ENCODE results near the gene HAUS3.

DNA sequence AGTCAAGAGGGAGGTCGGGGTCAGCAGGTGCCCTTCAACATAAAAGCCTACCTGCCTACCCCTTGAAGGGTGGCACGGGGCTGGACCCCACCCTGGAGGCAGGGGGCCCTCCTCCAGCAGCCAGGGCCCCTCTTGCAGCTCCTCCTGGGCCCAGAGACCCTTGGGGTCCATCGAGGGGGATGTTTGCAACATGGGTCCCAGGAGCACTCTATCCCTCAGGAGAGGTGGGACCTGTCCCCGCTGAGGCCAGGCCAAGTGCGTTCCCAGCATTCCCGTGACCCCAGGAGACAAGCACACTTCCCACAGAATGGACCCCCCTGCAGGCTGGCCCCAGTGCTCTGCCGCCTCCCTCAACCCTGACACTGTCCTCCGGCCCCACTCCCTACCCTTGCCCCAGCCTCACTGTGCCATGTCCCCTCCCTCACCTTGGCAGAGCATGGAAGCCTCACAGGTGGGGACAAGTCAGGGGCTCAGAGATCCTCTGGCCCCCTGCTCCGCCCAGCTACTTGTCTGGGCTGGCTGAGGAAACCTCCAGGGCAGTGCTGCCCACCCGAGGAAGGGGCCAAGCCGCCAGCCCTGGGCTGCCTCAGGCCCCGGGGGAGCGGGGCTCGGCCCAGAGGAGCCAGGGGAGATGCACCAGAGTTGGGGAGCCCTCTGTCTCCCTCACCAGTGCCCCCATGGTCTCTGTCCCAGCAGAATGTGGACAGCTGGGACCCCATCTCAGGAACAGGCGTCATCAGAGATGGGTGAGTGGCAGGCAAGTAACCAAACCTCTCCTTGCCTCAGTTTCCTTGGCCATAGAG is 17.8 kb upstream of the HAUS3 start:
- TF ChIP-seq, protein P1, sequence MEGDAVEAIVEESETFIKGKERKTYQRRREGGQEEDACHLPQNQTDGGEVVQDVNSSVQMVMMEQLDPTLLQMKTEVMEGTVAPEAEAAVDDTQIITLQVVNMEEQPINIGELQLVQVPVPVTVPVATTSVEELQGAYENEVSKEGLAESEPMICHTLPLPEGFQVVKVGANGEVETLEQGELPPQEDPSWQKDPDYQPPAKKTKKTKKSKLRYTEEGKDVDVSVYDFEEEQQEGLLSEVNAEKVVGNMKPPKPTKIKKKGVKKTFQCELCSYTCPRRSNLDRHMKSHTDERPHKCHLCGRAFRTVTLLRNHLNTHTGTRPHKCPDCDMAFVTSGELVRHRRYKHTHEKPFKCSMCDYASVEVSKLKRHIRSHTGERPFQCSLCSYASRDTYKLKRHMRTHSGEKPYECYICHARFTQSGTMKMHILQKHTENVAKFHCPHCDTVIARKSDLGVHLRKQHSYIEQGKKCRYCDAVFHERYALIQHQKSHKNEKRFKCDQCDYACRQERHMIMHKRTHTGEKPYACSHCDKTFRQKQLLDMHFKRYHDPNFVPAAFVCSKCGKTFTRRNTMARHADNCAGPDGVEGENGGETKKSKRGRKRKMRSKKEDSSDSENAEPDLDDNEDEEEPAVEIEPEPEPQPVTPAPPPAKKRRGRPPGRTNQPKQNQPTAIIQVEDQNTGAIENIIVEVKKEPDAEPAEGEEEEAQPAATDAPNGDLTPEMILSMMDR (IDR thresholded peaks at IDR 0.05) = no peak
- TF ChIP-seq POLR2A (IDR thresholded peaks at IDR 0.05) = no peak

Data from testis (tissue), 2 donors.